Measurements from ENCODE around the gene GMDS.

The GMDS gene

DNA sequence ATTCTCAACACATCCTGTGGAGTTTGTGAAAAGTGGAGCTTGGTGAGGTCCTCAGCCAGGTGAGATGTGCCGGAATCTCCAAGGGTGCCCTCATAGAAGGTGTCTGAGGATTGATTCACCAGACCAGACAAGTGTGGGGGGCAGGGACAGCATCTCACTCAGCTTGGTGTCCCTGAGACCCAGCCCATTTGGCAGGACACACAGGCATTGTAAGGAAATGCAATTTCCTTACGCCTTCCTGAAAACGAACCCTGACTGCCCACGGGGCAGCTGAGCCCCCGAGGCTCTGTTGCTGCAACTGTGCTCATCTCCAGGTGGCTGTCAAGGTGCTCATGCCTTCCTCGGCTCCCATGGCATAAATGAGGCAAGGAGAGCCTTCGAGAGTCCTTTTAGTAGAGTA is 602.3 kb downstream of the GMDS start:
- TF ChIP-seq, protein P1, sequence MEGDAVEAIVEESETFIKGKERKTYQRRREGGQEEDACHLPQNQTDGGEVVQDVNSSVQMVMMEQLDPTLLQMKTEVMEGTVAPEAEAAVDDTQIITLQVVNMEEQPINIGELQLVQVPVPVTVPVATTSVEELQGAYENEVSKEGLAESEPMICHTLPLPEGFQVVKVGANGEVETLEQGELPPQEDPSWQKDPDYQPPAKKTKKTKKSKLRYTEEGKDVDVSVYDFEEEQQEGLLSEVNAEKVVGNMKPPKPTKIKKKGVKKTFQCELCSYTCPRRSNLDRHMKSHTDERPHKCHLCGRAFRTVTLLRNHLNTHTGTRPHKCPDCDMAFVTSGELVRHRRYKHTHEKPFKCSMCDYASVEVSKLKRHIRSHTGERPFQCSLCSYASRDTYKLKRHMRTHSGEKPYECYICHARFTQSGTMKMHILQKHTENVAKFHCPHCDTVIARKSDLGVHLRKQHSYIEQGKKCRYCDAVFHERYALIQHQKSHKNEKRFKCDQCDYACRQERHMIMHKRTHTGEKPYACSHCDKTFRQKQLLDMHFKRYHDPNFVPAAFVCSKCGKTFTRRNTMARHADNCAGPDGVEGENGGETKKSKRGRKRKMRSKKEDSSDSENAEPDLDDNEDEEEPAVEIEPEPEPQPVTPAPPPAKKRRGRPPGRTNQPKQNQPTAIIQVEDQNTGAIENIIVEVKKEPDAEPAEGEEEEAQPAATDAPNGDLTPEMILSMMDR (conservative IDR thresholded peaks at IDR 0.05; ENCODE audit: low read depth): no peak
- CTCF ChIA-PET: interaction anchor here (0.6 to 0.7 kb wide), 2 partner anchors 190 to 461 kb away, joined by 3 to 4 read pairs; no protein-coding TSS in a partner anchor
- no peak for DNase-seq (ENCODE audit: low spot score)
- POLR2A ChIA-PET (ENCODE audit: low non-redundant PET): no interaction called here
- no peak overlapping the region for H3K27ac ChIP-seq

DNA sequence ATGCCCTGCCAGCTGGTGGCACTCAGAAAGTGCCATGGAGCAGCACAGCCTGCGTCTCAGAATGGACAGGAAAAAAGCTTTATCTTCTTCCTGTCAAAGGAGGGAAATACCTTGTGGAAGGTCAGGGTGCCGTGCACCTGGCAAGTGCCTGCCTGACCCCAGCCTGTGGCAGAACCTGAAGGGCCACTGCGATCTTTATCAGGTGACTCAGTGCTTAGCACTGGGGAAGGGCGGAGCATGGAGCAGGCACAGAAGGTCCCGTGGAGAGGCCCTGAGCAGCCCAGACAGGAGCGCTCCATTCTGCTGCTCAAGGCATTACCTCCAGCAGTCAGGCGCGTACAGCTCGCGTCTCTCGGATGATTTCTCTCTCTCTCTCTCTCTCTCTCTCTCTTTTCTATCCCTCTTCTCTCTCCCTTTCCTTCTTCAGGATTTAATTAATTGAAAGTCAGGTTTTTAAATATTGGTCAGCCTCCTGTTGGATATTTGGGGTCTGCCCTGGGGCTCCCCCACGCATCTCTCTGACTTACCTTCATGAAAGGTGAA is 604.0 kb downstream of the GMDS start:
- DNase-seq (ENCODE audit: low spot score): peak; percentile 85
- CTCF ChIA-PET: interaction anchor here (0.6 to 1.0 kb wide), 4 partner anchors 44 to 887 kb away, joined by 3 to 4 read pairs (median 3); no protein-coding TSS in a partner anchor
- POLR2A ChIA-PET (ENCODE audit: low non-redundant PET): no interaction called here
- TF ChIP-seq, protein P1 (conservative IDR thresholded peaks at IDR 0.05; ENCODE audit: low read depth): no peak
- no peak overlapping the region for H3K27ac ChIP-seq

DNA sequence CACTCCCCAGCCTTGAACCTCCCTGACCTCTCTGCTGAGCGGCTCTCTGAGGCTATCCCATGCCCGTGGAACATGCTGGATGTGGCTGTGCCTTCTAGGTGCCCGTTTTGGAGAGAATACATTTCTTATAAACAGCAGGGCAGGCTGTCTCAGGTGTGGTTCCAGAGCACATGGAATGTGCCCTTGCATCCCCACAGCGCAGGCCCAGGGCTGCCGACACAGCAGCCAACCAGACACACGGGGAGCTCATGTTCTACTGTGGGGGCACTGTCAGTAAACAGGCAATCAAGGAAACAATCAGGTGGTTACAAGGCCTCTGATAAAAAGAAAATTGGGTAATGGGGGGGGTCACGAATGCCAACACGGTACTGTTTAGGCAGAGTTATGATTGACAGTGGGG is 604.9 kb downstream of the GMDS start:
- no peak overlapping the region for H3K27ac ChIP-seq
- ChIA-PET CTCF (interaction anchor here (0.6 to 0.9 kb wide), 2 partner anchors 20 to 888 kb away, joined by 3 read pairs; no protein-coding TSS in a partner anchor), POLR2A (ENCODE audit: low non-redundant PET) (no interaction called here)
- DNase-seq (ENCODE audit: low spot score): no peak
- TF ChIP-seq, protein P1 (conservative IDR thresholded peaks at IDR 0.05; ENCODE audit: low read depth): no peak

DNA sequence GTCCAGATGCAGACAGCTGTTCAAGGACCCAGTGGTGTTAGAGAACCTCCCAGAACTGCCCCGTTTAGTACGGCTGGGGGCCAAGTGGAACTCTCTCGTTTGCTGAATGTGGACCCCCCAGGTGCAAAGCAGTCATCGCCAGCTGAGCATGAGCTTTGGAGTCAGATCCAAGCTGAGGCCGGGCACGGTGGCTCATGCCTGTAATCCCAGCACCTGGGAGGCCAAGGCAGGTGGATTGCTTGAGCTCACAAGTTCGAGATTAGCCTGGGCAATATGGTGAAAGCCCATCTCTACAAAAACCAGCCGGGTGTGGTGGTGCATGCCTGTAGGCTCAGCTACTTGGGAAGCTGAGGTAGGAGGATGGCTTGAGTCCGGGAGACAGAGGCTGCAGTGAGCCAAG is 606.0 kb downstream of the GMDS start:
- H3K27ac ChIP-seq: no peak overlapping the region
- TF ChIP-seq, protein P1 (conservative IDR thresholded peaks at IDR 0.05; ENCODE audit: low read depth): no peak
- POLR2A ChIA-PET (ENCODE audit: low non-redundant PET): no interaction called here
- CTCF ChIA-PET: no interaction called here
- DNase-seq (ENCODE audit: low spot score): no peak

DNA sequence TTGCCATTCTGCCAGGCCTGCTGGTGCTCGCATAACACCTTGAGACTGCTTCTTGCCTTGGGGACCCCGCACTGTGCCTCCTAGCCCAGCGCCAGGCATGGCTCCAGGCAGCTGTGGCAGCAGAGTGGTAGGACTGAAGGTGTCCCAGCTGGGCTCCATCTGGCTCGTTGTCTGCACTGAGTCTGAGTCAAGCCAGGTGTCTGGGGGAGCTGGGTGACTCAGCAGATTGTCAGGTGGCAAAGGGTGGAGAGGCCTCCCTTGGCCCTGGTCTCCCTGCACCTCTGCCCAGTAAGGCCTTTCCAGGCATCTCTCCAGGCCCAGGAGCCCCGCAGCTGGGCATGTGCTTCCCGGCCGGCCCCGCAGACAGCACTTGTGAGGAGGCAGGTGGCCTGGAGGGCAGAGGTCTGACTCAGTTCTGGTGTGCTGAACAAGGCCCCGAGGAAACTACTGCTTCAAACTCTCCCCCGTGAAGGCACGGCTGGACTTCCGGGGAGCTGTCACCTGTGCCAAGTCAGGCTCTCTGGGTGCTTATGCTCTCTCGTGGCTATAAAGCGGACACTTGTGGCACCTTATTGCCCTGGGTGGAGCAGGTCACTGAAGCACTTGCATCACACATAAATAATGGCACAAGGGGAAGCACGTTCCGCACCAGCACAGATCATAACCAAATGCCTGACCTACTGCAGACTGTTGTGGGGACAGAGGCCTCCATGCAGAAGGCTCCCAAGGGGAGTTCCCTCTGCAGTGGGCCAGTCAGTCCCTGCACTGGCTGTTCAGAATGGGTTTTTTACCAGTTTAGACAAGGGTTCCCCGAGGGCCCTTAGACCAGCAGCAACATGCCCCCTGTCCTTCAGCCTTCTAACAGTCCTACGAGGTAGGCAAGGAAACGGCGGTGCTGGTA is 608.2 kb downstream of the GMDS start:
- CTCF ChIA-PET: interaction anchor here (0.5 kb wide), 1 partner anchor 539 kb away, joined by 5 read pairs; no protein-coding TSS in a partner anchor
- H3K27ac ChIP-seq: peak overlapping the region; percentile 84

DNA sequence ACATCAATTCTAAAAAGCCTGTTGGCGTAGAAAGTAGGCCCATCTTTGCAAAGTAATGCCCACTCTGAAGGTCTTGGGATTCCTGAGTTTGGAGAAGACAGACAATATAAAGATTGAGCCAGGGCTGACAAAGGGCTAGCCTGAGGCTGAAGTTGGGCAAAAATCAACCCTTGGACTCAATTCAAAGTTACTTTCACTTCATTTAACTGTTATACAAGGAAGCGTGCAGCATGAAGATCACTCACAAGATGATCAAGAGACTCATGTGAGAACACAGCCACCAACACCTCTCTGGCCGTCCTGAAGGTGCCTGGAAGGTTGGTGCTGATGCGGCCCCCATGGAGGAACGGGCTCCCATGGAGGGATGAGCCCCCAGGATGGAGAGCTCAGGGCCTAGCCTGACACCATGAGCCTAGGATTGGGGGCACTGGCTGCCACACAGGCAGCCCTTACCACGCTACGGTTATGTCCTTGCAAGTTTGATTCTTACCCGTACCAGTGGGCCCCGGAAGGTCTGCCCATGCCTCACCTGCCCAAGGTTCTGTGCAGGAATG is 609.1 kb downstream of the GMDS start:
- POLR2A ChIA-PET (ENCODE audit: low non-redundant PET): no interaction called here
- no peak for DNase-seq (ENCODE audit: low spot score)
- peak overlapping the region; percentile 84 for H3K27ac ChIP-seq
- TF ChIP-seq, protein P1 (conservative IDR thresholded peaks at IDR 0.05; ENCODE audit: low read depth): no peak
- CTCF ChIA-PET: interaction anchor here (0.5 kb wide), 1 partner anchor 540 kb away, joined by 5 read pairs; no protein-coding TSS in a partner anchor

More for the DNA sequence above, 608.2 kb downstream of the GMDS start:
- POLR2A ChIA-PET (ENCODE audit: low non-redundant PET): no interaction called here
- DNase-seq (ENCODE audit: low spot score): peak; percentile 83
- TF ChIP-seq, protein P1 (conservative IDR thresholded peaks at IDR 0.05; ENCODE audit: low read depth): no peak

Data from RWPE1 (cell line).